ENCODE measurements around the gene CYB5B. TPM values are rescaled to one million over a fixed set of nuclear protein-coding genes. Genes with fewer than 3 reads are reported as not detected.

The CYB5B gene
- total and polyA plus RNA-seq, 4 donors: 41.5 to 75.0 (median 50.4) TPM

DNA sequence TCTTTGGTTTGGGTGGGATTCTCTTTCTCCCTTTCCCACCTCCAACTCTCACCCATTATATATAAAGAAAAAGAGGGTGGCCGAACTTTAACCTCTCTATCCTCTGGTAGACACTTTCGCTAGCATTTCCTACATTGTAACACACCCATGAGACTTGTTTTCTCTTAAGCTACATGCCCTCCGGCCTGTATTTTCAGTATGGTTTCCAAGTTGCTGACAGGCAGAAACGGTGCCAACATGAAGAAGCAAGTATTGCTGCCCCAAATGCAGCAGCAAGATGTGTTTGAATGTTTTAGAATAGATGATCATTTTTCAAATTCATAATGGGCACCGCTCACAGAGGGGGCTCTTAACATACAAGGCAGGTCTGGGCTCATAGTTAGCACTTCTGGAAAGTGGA lies 18.7 kb upstream of the CYB5B start:
- H3K4me3 ChIP-seq (ENCODE audit: low read length in 2 of 2): no peak overlapping the region
- H3K4me1 ChIP-seq (ENCODE audit: control insufficient read depth in 1 of 2, insufficient read depth in 2 of 2, low read length in 2 of 2): peaks cover 2 to 3% of the 10 kb centered on the region in 2 donors
- DNase-seq (no peak), ATAC-seq (ENCODE audit: low FRiP score) (no peak)
- WGBS, 2 donors: 45 to 60% methylated on average over 5 of the region's 5 CpGs
- no peak overlapping the region for H3K27ac ChIP-seq (ENCODE audit: low read depth in 1 of 2, low read length in 2 of 2)
- intact Hi-C loops (cut with DNase I): no loop called here
- no peaks in the 10 kb centered on the region for H3K9me3 ChIP-seq (ENCODE audit: control insufficient read depth, low read length)
- no peaks in the 10 kb centered on the region for H3K36me3 ChIP-seq (ENCODE audit: control insufficient read depth in 1 of 2, insufficient read depth in 2 of 2, low read length in 1 of 2)
- H3K27me3 ChIP-seq (ENCODE audit: control insufficient read depth in 1 of 2, insufficient read depth in 2 of 2, low read length in 1 of 2): no peaks in the 10 kb centered on the region

GRCh38 chr16:69406780-69407331 lies 17.6 kb upstream of the CYB5B start:
- 97 to 98% methylated on average over 9 of the region's 9 CpGs for WGBS, 2 donors
- no peaks in the 10 kb centered on the region for H3K36me3 ChIP-seq (ENCODE audit: control insufficient read depth in 1 of 2, insufficient read depth in 2 of 2, low read length in 1 of 2)
- H3K4me3 ChIP-seq (ENCODE audit: low read length in 2 of 2): no peak overlapping the region
- no peaks in the 10 kb centered on the region for H3K27me3 ChIP-seq (ENCODE audit: control insufficient read depth in 1 of 2, insufficient read depth in 2 of 2, low read length in 1 of 2)
- H3K27ac ChIP-seq (ENCODE audit: low read depth in 1 of 2, low read length in 2 of 2): no peak overlapping the region
- ATAC-seq (ENCODE audit: low FRiP score) (no peak), DNase-seq (no peak)
- H3K4me1 ChIP-seq (ENCODE audit: control insufficient read depth in 1 of 2, insufficient read depth in 2 of 2, low read length in 2 of 2): peaks cover 2 to 3% of the 10 kb centered on the region in 2 donors
- no peaks in the 10 kb centered on the region for H3K9me3 ChIP-seq (ENCODE audit: control insufficient read depth, low read length)
- intact Hi-C loops (cut with DNase I): no loop called here

- no peak for ATAC-seq (ENCODE audit: low FRiP score)
- no peaks in the 10 kb centered on the region for H3K27me3 ChIP-seq (ENCODE audit: control insufficient read depth in 1 of 2, insufficient read depth in 2 of 2, low read length in 1 of 2)
- no peak overlapping the region for H3K4me3 ChIP-seq (ENCODE audit: low read length in 2 of 2)
- peaks cover 2 to 3% of the 10 kb centered on the region in 2 donors for H3K4me1 ChIP-seq (ENCODE audit: control insufficient read depth in 1 of 2, insufficient read depth in 2 of 2, low read length in 2 of 2)
- H3K36me3 ChIP-seq (ENCODE audit: control insufficient read depth in 1 of 2, insufficient read depth in 2 of 2, low read length in 1 of 2): no peaks in the 10 kb centered on the region
- intact Hi-C loops (cut with DNase I): no loop called here
- no peak overlapping the region for H3K27ac ChIP-seq (ENCODE audit: low read depth in 1 of 2, low read length in 2 of 2)
- no peak for DNase-seq
- WGBS, 2 donors: 88 to 93% methylated on average over 7 of the region's 7 CpGs
- no peaks in the 10 kb centered on the region for H3K9me3 ChIP-seq (ENCODE audit: control insufficient read depth, low read length)
These were observed 16.6 kb upstream of the CYB5B start for GRCh38 chr16:69407702-69408323.

- no peaks in the 10 kb centered on the region for H3K27me3 ChIP-seq (ENCODE audit: control insufficient read depth in 1 of 2, insufficient read depth in 2 of 2, low read length in 1 of 2)
- no peak for DNase-seq
- no peak overlapping the region for H3K27ac ChIP-seq (ENCODE audit: low read depth in 1 of 2, low read length in 2 of 2)
- H3K9me3 ChIP-seq (ENCODE audit: control insufficient read depth, low read length): no peaks in the 10 kb centered on the region
- intact Hi-C loops (cut with DNase I): no loop called here
- no peaks in the 10 kb centered on the region for H3K36me3 ChIP-seq (ENCODE audit: control insufficient read depth in 1 of 2, insufficient read depth in 2 of 2, low read length in 1 of 2)
- peaks cover 2 to 3% of the 10 kb centered on the region in 2 donors for H3K4me1 ChIP-seq (ENCODE audit: control insufficient read depth in 1 of 2, insufficient read depth in 2 of 2, low read length in 2 of 2)
- WGBS, 2 donors: 77 to 80% methylated on average over 6 of the region's 6 CpGs
- H3K4me3 ChIP-seq (ENCODE audit: low read length in 2 of 2): no peak overlapping the region
- no peak for ATAC-seq (ENCODE audit: low FRiP score)
These were observed 15.9 kb upstream of the CYB5B start for GRCh38 chr16:69408475-69408874.

- Histone ChIP-seq H3K27me3 (ENCODE audit: control insufficient read depth in 1 of 2, insufficient read depth in 2 of 2, low read length in 1 of 2) (no peaks in the 10 kb centered on the region), H3K4me1 (ENCODE audit: control insufficient read depth in 1 of 2, insufficient read depth in 2 of 2, low read length in 2 of 2) (no peaks in the 10 kb centered on the region), H3K9me3 (ENCODE audit: control insufficient read depth, low read length) (no peaks in the 10 kb centered on the region), H3K27ac (ENCODE audit: low read depth in 1 of 2, low read length in 2 of 2) (no peak overlapping the region), H3K4me3 (ENCODE audit: low read length in 2 of 2) (no peak overlapping the region), H3K36me3 (ENCODE audit: control insufficient read depth in 1 of 2, insufficient read depth in 2 of 2, low read length in 1 of 2) (no peaks in the 10 kb centered on the region)
- WGBS, 2 donors: 9 to 12% methylated on average over 6 of the region's 6 CpGs
- DNase-seq (no peak), ATAC-seq (ENCODE audit: low FRiP score) (no peak)
- intact Hi-C loops (cut with DNase I): no loop called here
These were observed 14.0 kb upstream of the CYB5B start for GRCh38 chr16:69410219-69410990.

GRCh38 chr16:69411064-69411985 lies 13.1 kb upstream of the CYB5B start:
- Histone ChIP-seq H3K27me3 (ENCODE audit: control insufficient read depth in 1 of 2, insufficient read depth in 2 of 2, low read length in 1 of 2) (no peaks in the 10 kb centered on the region), H3K27ac (ENCODE audit: low read depth in 1 of 2, low read length in 2 of 2) (no peak overlapping the region), H3K4me1 (ENCODE audit: control insufficient read depth in 1 of 2, insufficient read depth in 2 of 2, low read length in 2 of 2) (no peaks in the 10 kb centered on the region), H3K9me3 (ENCODE audit: control insufficient read depth, low read length) (no peaks in the 10 kb centered on the region), H3K4me3 (ENCODE audit: low read length in 2 of 2) (no peak overlapping the region), H3K36me3 (ENCODE audit: control insufficient read depth in 1 of 2, insufficient read depth in 2 of 2, low read length in 1 of 2) (no peaks in the 10 kb centered on the region)
- DNase-seq (no peak), ATAC-seq (ENCODE audit: low FRiP score) (no peak)
- intact Hi-C loops (cut with DNase I): no loop called here
- WGBS, 2 donors: 83 to 89% methylated on average over 18 of the region's 18 CpGs

GRCh38 chr16:69412287-69412686 lies 12.1 kb upstream of the CYB5B start:
- no peak for DNase-seq
- H3K9me3 ChIP-seq (ENCODE audit: control insufficient read depth, low read length): no peaks in the 10 kb centered on the region
- no peaks in the 10 kb centered on the region for H3K36me3 ChIP-seq (ENCODE audit: control insufficient read depth in 1 of 2, insufficient read depth in 2 of 2, low read length in 1 of 2)
- no peak overlapping the region for H3K27ac ChIP-seq (ENCODE audit: low read depth in 1 of 2, low read length in 2 of 2)
- H3K4me3 ChIP-seq (ENCODE audit: low read length in 2 of 2): no peak overlapping the region
- H3K4me1 ChIP-seq (ENCODE audit: control insufficient read depth in 1 of 2, insufficient read depth in 2 of 2, low read length in 2 of 2): no peaks in the 10 kb centered on the region
- 77 to 87% methylated on average over 12 of the region's 12 CpGs for WGBS, 2 donors
- no peak for ATAC-seq (ENCODE audit: low FRiP score)
- intact Hi-C loops (cut with DNase I): no loop called here
- H3K27me3 ChIP-seq (ENCODE audit: control insufficient read depth in 1 of 2, insufficient read depth in 2 of 2, low read length in 1 of 2): no peaks in the 10 kb centered on the region

GRCh38 chr16:69413045-69413664 lies 11.3 kb upstream of the CYB5B start:
- no peak overlapping the region for H3K4me3 ChIP-seq (ENCODE audit: low read length in 2 of 2)
- no peak for DNase-seq
- ATAC-seq (ENCODE audit: low FRiP score): no peak
- no peaks in the 10 kb centered on the region for H3K4me1 ChIP-seq (ENCODE audit: control insufficient read depth in 1 of 2, insufficient read depth in 2 of 2, low read length in 2 of 2)
- no peaks in the 10 kb centered on the region for H3K36me3 ChIP-seq (ENCODE audit: control insufficient read depth in 1 of 2, insufficient read depth in 2 of 2, low read length in 1 of 2)
- WGBS, 2 donors: 96 to 98% methylated on average over 7 of the region's 7 CpGs
- H3K27me3 ChIP-seq (ENCODE audit: control insufficient read depth in 1 of 2, insufficient read depth in 2 of 2, low read length in 1 of 2): no peaks in the 10 kb centered on the region
- no peak overlapping the region for H3K27ac ChIP-seq (ENCODE audit: low read depth in 1 of 2, low read length in 2 of 2)
- intact Hi-C loops (cut with DNase I): no loop called here
- H3K9me3 ChIP-seq (ENCODE audit: control insufficient read depth, low read length): no peaks in the 10 kb centered on the region

Measured in aorta (tissue), 5 donors.